GM18951 (cell line): Measurements from ENCODE around the gene ABCB8.
A peak's percentile ranks its signal among the peaks of the same experiment; 100 is the strongest.
"Not testable (repeated sequence)": the region's sequence is repeated elsewhere in the genome, so short reads cannot be mapped to it uniquely, and the experiment has no call there.

ENCODE experiments used
- POLR2A ChIP-seq: IDR thresholded peaks from 4 replicates; pipeline ENCODE4 v1.6.1; 2011; ENCODE audit warnings: mild to moderate bottlenecking; ENCODE audit not compliant: insufficient read length, insufficient read depth; ENCODE audit errors: extremely low read depth
- in situ Hi-C: fragments of 300-500 bp; cut with MboI; formaldehyde crosslinking; loops from one replicate; pipeline ENCODE4 v1.12.0; 2022; ENCODE audit warnings: low sequenced_read_pairs, mixed read lengths, inconsistent platforms; ENCODE audit not compliant: unreplicated experiment

Gene ABCB8

GRCh38 chr7:151006590-151007300 is 21.5 kb upstream of the ABCB8 start:
- no peak for TF ChIP-seq POLR2A
- in situ Hi-C loops, result no loop called here

- TF ChIP-seq POLR2A, result no peak
- in situ Hi-C loops, result no loop called here
Observed at GRCh38 chr7:151007469-151007898, 20.8 kb upstream of the ABCB8 start.

GRCh38 chr7:151008143-151008510 is 20.1 kb upstream of the ABCB8 start:
- in situ Hi-C loops, result no loop called here
- TF ChIP-seq POLR2A, result no peak

- peak; percentile 43 for TF ChIP-seq POLR2A
- in situ Hi-C loops, result no loop called here
Observed at GRCh38 chr7:151008511-151009323, 19.5 kb upstream of the ABCB8 start.

- in situ Hi-C loops, result no loop called here
- no peak for TF ChIP-seq POLR2A
Observed at GRCh38 chr7:151009327-151010036, 18.8 kb upstream of the ABCB8 start.

- TF ChIP-seq POLR2A, result no peak
- in situ Hi-C loops, result no loop called here
Observed at GRCh38 chr7:151010037-151010306, 18.3 kb upstream of the ABCB8 start.

GRCh38 chr7:151010307-151011096 is 17.7 kb upstream of the ABCB8 start:
- no peak for TF ChIP-seq POLR2A
- in situ Hi-C loops, result no loop called here

GRCh38 chr7:151011097-151011409 is 17.2 kb upstream of the ABCB8 start:
- no peak for TF ChIP-seq POLR2A
- in situ Hi-C loops, result no loop called here

- in situ Hi-C loops, result not testable (repeated sequence)
Observed at GRCh38 chr7:151011616-151012015, 16.6 kb upstream of the ABCB8 start.

- TF ChIP-seq POLR2A, result no peak
- in situ Hi-C loops, result no loop called here
Observed at GRCh38 chr7:151012031-151012692, 16.1 kb upstream of the ABCB8 start.

GRCh38 chr7:151012911-151013347 is 15.3 kb upstream of the ABCB8 start:
- TF ChIP-seq POLR2A, result no peak
- in situ Hi-C loops, result no loop called here

GRCh38 chr7:151013356-151013732 is 14.9 kb upstream of the ABCB8 start:
- in situ Hi-C loops, result no loop called here
- TF ChIP-seq POLR2A, result no peak
